ENCODE measurements around the gene SLC22A12. TPM values are rescaled to one million over a fixed set of nuclear protein-coding genes. Genes with fewer than 3 reads are reported as not detected.

The SLC22A12 gene
- total RNA-seq, 1 donor from 2014 or later: not detected

GRCh38 chr11:64609436-64610047 is 18.5 kb downstream of the SLC22A12 start:
- Mint-ChIP-seq H3K27ac (no peak overlapping the region), H3K9me3 (no peaks in the 10 kb centered on the region), H3K36me3 (no peaks in the 10 kb centered on the region), H3K4me1 (ENCODE audit: unreplicated experiment) (peaks cover 10% of the 10 kb centered on the region), H3K4me3 (no peak overlapping the region), H3K27me3 (no peaks in the 10 kb centered on the region)
- DNase-seq (ENCODE audit: extremely low spot score, unreplicated experiment): no peak
- no peak for TF ChIP-seq CTCF (conservative IDR thresholded peaks at IDR 0.05)

GRCh38 chr11:64610596-64610995 is 19.6 kb downstream of the SLC22A12 start:
- no peak for TF ChIP-seq CTCF (conservative IDR thresholded peaks at IDR 0.05)
- Mint-ChIP-seq H3K27ac (no peak overlapping the region), H3K4me3 (no peak overlapping the region), H3K9me3 (no peaks in the 10 kb centered on the region), H3K36me3 (peaks cover 3% of the 10 kb centered on the region), H3K4me1 (ENCODE audit: unreplicated experiment) (peaks cover 10% of the 10 kb centered on the region), H3K27me3 (no peaks in the 10 kb centered on the region)
- DNase-seq (ENCODE audit: extremely low spot score, unreplicated experiment): no peak

- H3K27me3 Mint-ChIP-seq: no peaks in the 10 kb centered on the region
- H3K4me1 Mint-ChIP-seq (ENCODE audit: unreplicated experiment): peaks cover 10% of the 10 kb centered on the region
- DNase-seq (ENCODE audit: extremely low spot score, unreplicated experiment): no peak
- peaks cover 3% of the 10 kb centered on the region for H3K36me3 Mint-ChIP-seq
- no peak overlapping the region for H3K4me3 Mint-ChIP-seq
- H3K27ac Mint-ChIP-seq: no peak overlapping the region
- no peak for TF ChIP-seq CTCF (conservative IDR thresholded peaks at IDR 0.05)
- H3K9me3 Mint-ChIP-seq: no peaks in the 10 kb centered on the region
Observed at GRCh38 chr11:64611176-64611575, 20.2 kb downstream of the SLC22A12 start.

- H3K9me3 Mint-ChIP-seq: no peaks in the 10 kb centered on the region
- H3K27ac Mint-ChIP-seq: no peak overlapping the region
- H3K36me3 Mint-ChIP-seq: peaks cover 3% of the 10 kb centered on the region
- no peaks in the 10 kb centered on the region for H3K27me3 Mint-ChIP-seq
- no peak overlapping the region for H3K4me3 Mint-ChIP-seq
- H3K4me1 Mint-ChIP-seq (ENCODE audit: unreplicated experiment): peaks cover 10% of the 10 kb centered on the region
- DNase-seq (ENCODE audit: extremely low spot score, unreplicated experiment): no peak
- no peak for TF ChIP-seq CTCF (conservative IDR thresholded peaks at IDR 0.05)
Observed at GRCh38 chr11:64611869-64612646, 21.0 kb downstream of the SLC22A12 start.

GRCh38 chr11:64613648-64614047 is 22.6 kb downstream of the SLC22A12 start:
- Mint-ChIP-seq H3K9me3 (no peaks in the 10 kb centered on the region), H3K27me3 (no peaks in the 10 kb centered on the region), H3K27ac (no peak overlapping the region), H3K4me3 (no peak overlapping the region), H3K36me3 (peaks cover 3% of the 10 kb centered on the region), H3K4me1 (ENCODE audit: unreplicated experiment) (peaks cover 2% of the 10 kb centered on the region)
- no peak for TF ChIP-seq CTCF (conservative IDR thresholded peaks at IDR 0.05)
- DNase-seq (ENCODE audit: extremely low spot score, unreplicated experiment): no peak

Data from type B pancreatic cell (in vitro differentiated cells).